Endothelial cell of umbilical vein (primary cell): Measurements from ENCODE around the gene PELI3. TPM values are rescaled to one million over a fixed set of nuclear protein-coding genes. Genes with fewer than 3 reads are reported as not detected.

Experiments
- BruUV-seq: library from RNA; stranded (reverse); fragments of 400-500 nt; replicated peaks from 2 replicates; lab custom pipeline; 2021; lab: Mats Ljungman, UMichigan
- CTCF ChIA-PET: fragments of 300-600, 350-600 bp; sonication (Branson Sonifier 250); formaldehyde crosslinking; loops from one replicate; lab custom pipeline; 2021; ENCODE audit warnings: antibody characterized with exemption, inconsistent platforms; lab: Charles Lee
- POLR2A ChIA-PET: fragments of 300-600, 350-600 bp; sonication (Branson Sonifier 250); formaldehyde crosslinking; loops from one replicate; lab custom pipeline; 2021; ENCODE audit warnings: antibody characterized with exemption, inconsistent platforms; lab: Charles Lee
- DNase-seq: peaks from one replicate; pipeline ENCODE4 v3.0.0-alpha.2; 2011; ENCODE audit warnings: low read depth, low spot score
- FAIRE-seq: peaks from 2 replicates; lab custom pipeline; 2011; peaks lifted over from hg19 to GRCh38; lab: Jason Lieb, UNC
- H2AFZ ChIP-seq: 2 replicates; pipeline ENCODE4 v1.6.0; 2012; ENCODE audit warnings: low read depth, low read length, control low read depth, inconsistent platforms
- H3K27ac ChIP-seq: 2 replicates; pipeline ENCODE4 v1.5.1; 2011; ENCODE audit warnings: low read depth, mild to moderate bottlenecking, control low read depth, low read length, moderate library complexity; ENCODE audit not compliant: insufficient read depth
- H3K27me3 ChIP-seq, 2 experiments: 2 replicates each; pipeline versions ENCODE4 v1.6.0 to v1.6.1; 2011; ENCODE audit warnings: low read length in 2 of 2, mixed read lengths in 1 of 2; ENCODE audit not compliant: control insufficient read depth in 2 of 2, insufficient read depth in 2 of 2
- H3K36me3 ChIP-seq, 2 experiments: 2 replicates in 1 of 2; 3 replicates in 1 of 2; pipeline ENCODE4 v1.5.1; 2011; ENCODE audit warnings: low read length in 2 of 2, mild to moderate bottlenecking in 1 of 2, moderate library complexity in 1 of 2; ENCODE audit not compliant: control insufficient read depth in 2 of 2, insufficient read depth in 2 of 2; ENCODE audit errors: extremely low read depth in 1 of 2
- H3K4me1 ChIP-seq: 3 replicates; pipeline ENCODE4 v1.5.1; 2011; ENCODE audit warnings: mild to moderate bottlenecking, low read length; ENCODE audit not compliant: control insufficient read depth, insufficient read depth; ENCODE audit errors: extremely low read depth
- H3K4me2 ChIP-seq: 2 replicates; pipeline ENCODE4 v1.6.1; 2011; ENCODE audit warnings: low read length, control low read depth, mixed read lengths; ENCODE audit not compliant: insufficient read depth
- H3K4me3 ChIP-seq, 3 experiments: fragments of 200-600 bp in 1 of 3; sonication (generic), shearing (Covaris generic) in 1 of 3; replicated peaks in 1 of 3; 2 replicates each; pipeline ENCODE4 v1.5.1; 2011 to 2016; ENCODE audit warnings: control low read depth in 3 of 3, low read length in 3 of 3, mild to moderate bottlenecking in 2 of 3, inconsistent platforms in 1 of 3, low read depth in 1 of 3, moderate library complexity in 1 of 3; ENCODE audit not compliant: insufficient read depth in 1 of 3
- H3K79me2 ChIP-seq: 2 replicates; pipeline ENCODE4 v1.6.0; 2012; ENCODE audit warnings: low read length, inconsistent platforms; ENCODE audit not compliant: control insufficient read depth, insufficient read depth
- H3K9ac ChIP-seq: replicated peaks from 2 replicates; pipeline ENCODE3; 2011; ENCODE audit warnings: low read length, control low read depth; ENCODE audit not compliant: insufficient read depth; ENCODE audit errors: extremely low read depth
- H3K9me1 ChIP-seq: replicated peaks from 3 replicates; pipeline ENCODE4 v1.6.0; 2011; ENCODE audit warnings: mild to moderate bottlenecking, low read length; ENCODE audit not compliant: control insufficient read depth, insufficient read depth; ENCODE audit errors: extremely low read depth
- H3K9me3 ChIP-seq: replicated peaks from 2 replicates; pipeline ENCODE4 v1.5.1; 2012; ENCODE audit warnings: low read length, inconsistent platforms; ENCODE audit not compliant: control insufficient read depth, insufficient read depth
- H4K20me1 ChIP-seq: replicated peaks from 2 replicates; pipeline ENCODE3; 2011; ENCODE audit warnings: mild to moderate bottlenecking, low read length; ENCODE audit not compliant: control insufficient read depth, insufficient read depth; ENCODE audit errors: extremely low read depth
- CTCF ChIP-seq, 2 donors: IDR thresholded peaks; 1 replicate in 1 of 2; 2 replicates in 1 of 2; pipeline ENCODE4 v1.5.1; 2011; ENCODE audit warnings: low read length in 2 of 2, mild to moderate bottlenecking in 2 of 2, moderate library complexity in 2 of 2, control low read depth in 1 of 2, inconsistent platforms in 1 of 2, low read depth in 1 of 2; ENCODE audit not compliant: insufficient read depth in 1 of 2; ENCODE audit errors: extremely low read depth in 1 of 2
- EZH2 ChIP-seq: IDR thresholded peaks from 2 replicates; pipeline ENCODE4 v1.6.1; 2012; ENCODE audit warnings: borderline replicate concordance, low read depth, mild to moderate bottlenecking, moderate library complexity, low read length, inconsistent platforms; ENCODE audit not compliant: severe bottlenecking
- FOS ChIP-seq: IDR thresholded peaks from 2 replicates; pipeline ENCODE4 v1.6.1; 2011; ENCODE audit warnings: mild to moderate bottlenecking, low read length, moderate library complexity, borderline replicate concordance; ENCODE audit not compliant: insufficient read depth
- GATA2 ChIP-seq: IDR thresholded peaks from 2 replicates; pipeline ENCODE4 v1.7.0; 2011; ENCODE audit warnings: low read depth, mild to moderate bottlenecking, moderate library complexity, mixed read lengths, low read length; ENCODE audit not compliant: insufficient read length, insufficient read depth
- JUN ChIP-seq: IDR thresholded peaks from 2 replicates; pipeline ENCODE4 v1.6.1; 2011; ENCODE audit warnings: borderline replicate concordance, low read depth; ENCODE audit not compliant: insufficient read length, insufficient read depth
- MYC ChIP-seq: IDR thresholded peaks from one replicate; pipeline ENCODE4 v1.6.1; 2011; ENCODE audit warnings: mild to moderate bottlenecking, low read depth, low read length
- POLR2A ChIP-seq: IDR thresholded peaks from 2 replicates; pipeline ENCODE4 v1.6.1; 2012; ENCODE audit warnings: low read depth, mild to moderate bottlenecking, control low read depth, low read length
- POLR2AphosphoS5 ChIP-seq: IDR thresholded peaks from 2 replicates; pipeline ENCODE4 v1.6.1; 2012; ENCODE audit warnings: low read depth, mild to moderate bottlenecking, control low read depth, low read length, moderate library complexity; ENCODE audit not compliant: insufficient read depth
- dilution Hi-C: fragments of 300-500 bp; cut with MboI; formaldehyde crosslinking; loops from one replicate; pipeline ENCODE4 v1.15.0; 2019; ENCODE audit warnings: low sequenced_read_pairs; ENCODE audit not compliant: extremely low pct_ligation_motif_present
- intact Hi-C: fragments of 100-400 bp; cut with micrococcal nuclease; formaldehyde crosslinking; loops from one replicate; pipeline ENCODE4 v1.10.0; 2022
- polyA plus RNA-seq, 4 experiments: library from polyadenylated mRNA; depleted of rRNA in 3 of 4; stranded (reverse) in 3 of 4; unstranded in 1 of 4; fragments of >200 nt; gene quantifications; 2 replicates each; pipeline versions ENCODE4 v1.2.1 to v1.2.3, GENCODE V29; 2011 to 2012; ENCODE audit warnings: missing spikeins in 1 of 4
- total RNA-seq: library from RNA; stranded (reverse); gene quantifications from 2 replicates; pipeline ENCODE4 v1.2.3, GENCODE V29; 2021

The PELI3 gene
- total and polyA plus RNA-seq, 2 donors (not counting 3 experiments of a cell fraction or from before 2014, with no cell fraction given): 2.8 to 2.9 TPM

GRCh38 chr11:66497206-66497605 is 30.5 kb downstream of the PELI3 start:
- no peak for DNase-seq
- intact Hi-C loops: no loop called here
- Histone ChIP-seq H3K27ac (no peak overlapping the region), H3K36me3 (peaks cover 0 to 20% of the 10 kb centered on the region in 2 experiments), H3K4me2 (no peak overlapping the region), H3K4me1 (no peaks in the 10 kb centered on the region), H3K27me3 (no peaks in the 10 kb centered on the region), H3K9me1 (no peaks in the 10 kb centered on the region), H3K9me3 (no peaks in the 10 kb centered on the region), H4K20me1 (no peaks in the 10 kb centered on the region), H3K4me3 (no peak overlapping the region), H3K9ac (no peak overlapping the region), H3K79me2 (no peaks in the 10 kb centered on the region), H2AFZ (no peak overlapping the region)
- FAIRE-seq: no peak
- no TSS peak for BruUV-seq
- ChIA-PET POLR2A (no interaction called here), CTCF (no interaction called here)
- no peak for TF ChIP-seq JUN
- no peak for TF ChIP-seq CTCF (IDR thresholded peaks at IDR 0.05; ENCODE audit: extremely low read depth in 1 of 2, insufficient read depth in 1 of 2, low read depth in 1 of 2, low read length in 2 of 2)
- TF ChIP-seq POLR2AphosphoS5: no peak
- TF ChIP-seq GATA2: no peak
- TF ChIP-seq EZH2: no peak
- no peak for TF ChIP-seq POLR2A
- TF ChIP-seq FOS: no peak
- TF ChIP-seq MYC: no peak
- dilution Hi-C loops: no loop called here
